ENCODE results near the gene EBF4. TPM values are rescaled to one million over a fixed set of nuclear protein-coding genes. Genes with fewer than 3 reads are reported as not detected.

EBF4 gene
- total RNA-seq, 1 donor from 2014 or later = 1.3 TPM

Other genes starting within 250 kb of the EBF4 start
- gene SNRPB, start 222.0 kb upstream of the EBF4 start, total RNA-seq = 196 and 280 TPM in 2 replicates
- gene ZNF343, start 183.9 kb upstream of the EBF4 start, total RNA-seq = 9.2 and 11.3 TPM in 2 replicates
- gene TMC2, start 156.2 kb upstream of the EBF4 start, total RNA-seq = not detected in 2 replicates
- gene NOP56, start 40.1 kb upstream of the EBF4 start, total RNA-seq = 166 and 288 TPM in 2 replicates
- gene IDH3B, start 28.6 kb upstream of the EBF4 start, total RNA-seq = 96.0 and 103 TPM in 2 replicates
- not detected in 2 replicates for gene CPXM1, start 107.8 kb downstream of the EBF4 start, total RNA-seq
- gene C20orf141, start 122.2 kb downstream of the EBF4 start, total RNA-seq = not detected in 2 replicates
- not detected in 2 replicates for gene TMEM239, start 123.6 kb downstream of the EBF4 start, total RNA-seq
- 12.9 and 17.9 TPM in 2 replicates for gene PCED1A, start 147.9 kb downstream of the EBF4 start, total RNA-seq
- gene VPS16, start 148.0 kb downstream of the EBF4 start, total RNA-seq = 33.2 and 33.4 TPM in 2 replicates
- 20.8 and 25.2 TPM in 2 replicates for gene PTPRA, start 180.7 kb downstream of the EBF4 start, total RNA-seq